Measurements from ENCODE around the gene SRSF10.

The SRSF10 gene

DNA sequence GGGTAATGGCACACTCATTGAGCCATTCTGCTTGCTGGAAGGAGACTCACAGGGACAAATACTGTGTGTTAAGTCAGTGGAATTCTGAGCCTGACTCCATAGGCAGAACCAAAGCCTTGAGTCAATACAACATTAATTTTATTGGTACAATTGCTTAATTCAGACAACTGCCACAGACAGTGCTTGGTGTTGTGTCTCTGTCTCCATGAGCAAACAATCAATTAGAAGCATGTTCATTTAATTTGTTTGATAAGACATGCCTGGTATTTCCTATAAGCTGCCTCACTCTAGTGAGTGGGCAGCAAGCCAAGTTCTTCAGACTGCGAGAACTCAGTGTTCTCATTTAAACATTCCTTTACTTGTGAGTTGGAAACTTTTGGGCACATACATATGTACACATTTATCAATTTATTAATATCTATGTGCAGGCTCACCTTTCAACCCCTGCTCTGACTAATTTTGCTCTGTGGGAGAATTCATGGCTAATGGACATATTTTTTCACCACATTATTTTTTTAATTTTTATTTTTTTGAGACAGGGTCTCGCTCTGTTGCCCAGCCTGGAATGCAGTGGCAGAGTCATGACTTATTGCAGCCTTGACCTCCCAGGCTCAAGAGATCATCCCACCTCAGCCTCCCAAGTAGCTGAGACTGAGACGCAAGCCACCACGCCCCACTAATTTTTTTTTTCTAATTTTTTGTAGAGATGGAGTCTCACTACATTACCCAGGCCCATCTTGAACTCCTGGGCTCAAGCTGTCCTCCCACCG is 4.5 kb upstream of the SRSF10 start:
- H3K9me3 ChIP-seq (ENCODE audit: insufficient read depth, low read depth, low read length), result no peaks in the 10 kb centered on the region
- H3K4me1 ChIP-seq (ENCODE audit: insufficient read depth, low read length, poor library complexity, severe bottlenecking), result peaks cover 26% of the 10 kb centered on the region
- H3K9ac ChIP-seq (ENCODE audit: low read depth, low read length, poor library complexity, severe bottlenecking), result no peak overlapping the region
- no peaks in the 10 kb centered on the region for H3K36me3 ChIP-seq (ENCODE audit: insufficient read depth, low read length)
- H3K9me2 ChIP-seq (replicated peaks; ENCODE audit: low read depth, low read length), result no peaks in the 10 kb centered on the region
- H3K4me3 ChIP-seq (ENCODE audit: low read length, poor library complexity, severe bottlenecking), result no peak overlapping the region
- peaks cover 1% of the 10 kb centered on the region for H4K20me1 ChIP-seq (ENCODE audit: insufficient read depth, low read length, poor library complexity, severe bottlenecking)
- H3K4me2 ChIP-seq (ENCODE audit: low read depth, low read length, poor library complexity, severe bottlenecking), result no peak overlapping the region
- H2AFZ ChIP-seq (ENCODE audit: low read length), result no peak overlapping the region
- peaks cover 5% of the 10 kb centered on the region for H3K27me3 ChIP-seq (ENCODE audit: insufficient read depth, low read length, poor library complexity, severe bottlenecking)
- H3F3A ChIP-seq (ENCODE audit: low read depth), result peaks cover 10% of the 10 kb centered on the region
- peaks cover 6% of the 10 kb centered on the region for H3K79me2 ChIP-seq (ENCODE audit: insufficient read depth, low read length)
- TF ChIP-seq CTCF (conservative IDR thresholded peaks at IDR 0.05; ENCODE audit: low read length), result no peak
- no peak for TF ChIP-seq EZH2phosphoT487 (IDR thresholded peaks at IDR 0.05; ENCODE audit: borderline replicate concordance)

DNA sequence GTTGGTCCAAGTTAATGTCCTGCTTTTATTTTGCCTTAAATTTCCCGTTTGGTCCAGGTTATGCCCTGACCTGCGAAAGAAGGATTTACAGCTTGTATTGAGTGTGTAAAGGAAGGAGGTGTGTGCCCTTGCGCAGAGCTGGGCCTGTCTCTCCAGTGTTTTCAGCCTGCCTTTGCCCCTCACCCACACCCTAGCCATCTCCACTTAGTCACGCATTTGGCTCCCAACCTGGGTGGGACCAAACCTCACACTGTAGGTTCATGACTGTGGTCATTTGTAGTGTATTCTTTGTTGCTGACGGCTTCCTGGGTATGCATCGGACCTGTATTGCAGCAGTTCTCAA is 572 bp upstream of the SRSF10 start:
- Histone ChIP-seq H3K9ac (ENCODE audit: low read depth, low read length, poor library complexity, severe bottlenecking) (peak overlapping the region; percentile 99), H4K20me1 (ENCODE audit: insufficient read depth, low read length, poor library complexity, severe bottlenecking) (peaks cover 40% of the 10 kb centered on the region), H3K4me1 (ENCODE audit: insufficient read depth, low read length, poor library complexity, severe bottlenecking) (peaks cover 48% of the 10 kb centered on the region), H3K36me3 (ENCODE audit: insufficient read depth, low read length) (peaks cover 16% of the 10 kb centered on the region), H3K4me3 (ENCODE audit: low read length, poor library complexity, severe bottlenecking) (peak overlapping the region; percentile 91), H3K9me2 (replicated peaks; ENCODE audit: low read depth, low read length) (no peaks in the 10 kb centered on the region), H2AFZ (ENCODE audit: low read length) (peak overlapping the region; percentile 32; the same call in 1 of the 2 replicates), H3K9me3 (ENCODE audit: insufficient read depth, low read depth, low read length) (no peaks in the 10 kb centered on the region), H3K79me2 (ENCODE audit: insufficient read depth, low read length) (peaks cover 45% of the 10 kb centered on the region), H3K27me3 (ENCODE audit: insufficient read depth, low read length, poor library complexity, severe bottlenecking) (peaks cover 9% of the 10 kb centered on the region), H3F3A (ENCODE audit: low read depth) (peaks cover 10% of the 10 kb centered on the region), H3K4me2 (ENCODE audit: low read depth, low read length, poor library complexity, severe bottlenecking) (peak overlapping the region; percentile 92)
- TF ChIP-seq EZH2phosphoT487 (IDR thresholded peaks at IDR 0.05; ENCODE audit: borderline replicate concordance) (no peak), CTCF (conservative IDR thresholded peaks at IDR 0.05; ENCODE audit: low read length) (no peak)

- H3K9ac ChIP-seq (ENCODE audit: low read depth, low read length, poor library complexity, severe bottlenecking), result peak overlapping the region; percentile 99
- peaks cover 29% of the 10 kb centered on the region for H3K36me3 ChIP-seq (ENCODE audit: insufficient read depth, low read length)
- no peak overlapping the region; the same call in 1 of the 2 replicates for H2AFZ ChIP-seq (ENCODE audit: low read length)
- no peak for TF ChIP-seq EZH2phosphoT487 (IDR thresholded peaks at IDR 0.05; ENCODE audit: borderline replicate concordance)
- TF ChIP-seq CTCF (conservative IDR thresholded peaks at IDR 0.05; ENCODE audit: low read length), result no peak
- peak overlapping the region; percentile 79 for H3K4me2 ChIP-seq (ENCODE audit: low read depth, low read length, poor library complexity, severe bottlenecking)
- H3K79me2 ChIP-seq (ENCODE audit: insufficient read depth, low read length), result peaks cover 57% of the 10 kb centered on the region
- peaks cover 10% of the 10 kb centered on the region for H3F3A ChIP-seq (ENCODE audit: low read depth)
- peak overlapping the region; percentile 91 for H3K4me3 ChIP-seq (ENCODE audit: low read length, poor library complexity, severe bottlenecking)
- H3K9me3 ChIP-seq (ENCODE audit: insufficient read depth, low read depth, low read length), result no peaks in the 10 kb centered on the region
- H3K27me3 ChIP-seq (ENCODE audit: insufficient read depth, low read length, poor library complexity, severe bottlenecking), result peaks cover 9% of the 10 kb centered on the region
- peaks cover 53% of the 10 kb centered on the region for H4K20me1 ChIP-seq (ENCODE audit: insufficient read depth, low read length, poor library complexity, severe bottlenecking)
- no peaks in the 10 kb centered on the region for H3K9me2 ChIP-seq (replicated peaks; ENCODE audit: low read depth, low read length)
- peaks cover 60% of the 10 kb centered on the region for H3K4me1 ChIP-seq (ENCODE audit: insufficient read depth, low read length, poor library complexity, severe bottlenecking)
These were observed 693 bp downstream of the SRSF10 start for GRCh38 chr1:23979387-23979880.

All from Loucy (cell line).